GM20000 (cell line): ENCODE measurements around the gene GRAMD1A.
A peak's percentile ranks its signal among the peaks of the same experiment; 100 is the strongest.

ENCODE experiments used
- DNase-seq: peaks from one replicate; pipeline ENCODE4 v3.0.0; 2012; ENCODE audit warnings: low spot score
- TF ChIP-seq, protein P1 (sequence below): IDR thresholded peaks from 2 replicates; pipeline ENCODE4 v1.5.1; 2012; ENCODE audit warnings: mild to moderate bottlenecking, control low read depth; ENCODE audit errors: extremely low read depth, missing control alignments

GRAMD1A gene

DNA sequence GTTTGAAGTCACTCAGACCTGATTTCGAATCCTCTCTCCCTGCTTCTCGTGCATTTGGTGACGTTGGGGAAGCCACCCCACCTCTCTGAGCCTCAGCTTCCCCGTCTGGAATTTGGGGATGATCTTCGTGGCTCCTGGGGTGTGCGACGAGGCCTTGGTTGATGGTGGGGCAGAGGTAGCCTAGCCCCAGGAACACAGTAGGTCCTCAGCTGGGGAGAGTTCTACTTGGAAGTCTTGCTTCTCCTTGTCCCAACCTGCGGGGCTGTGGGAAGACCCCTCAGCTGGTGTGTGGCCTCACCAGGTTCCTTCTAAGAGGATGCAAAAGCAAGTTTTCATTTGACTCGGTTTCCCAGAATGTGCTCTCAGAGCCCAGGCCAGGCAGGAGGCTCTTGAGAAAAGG is 54.5 kb downstream of the GRAMD1A start:
- DNase-seq, result no peak
- TF ChIP-seq, protein P1, sequence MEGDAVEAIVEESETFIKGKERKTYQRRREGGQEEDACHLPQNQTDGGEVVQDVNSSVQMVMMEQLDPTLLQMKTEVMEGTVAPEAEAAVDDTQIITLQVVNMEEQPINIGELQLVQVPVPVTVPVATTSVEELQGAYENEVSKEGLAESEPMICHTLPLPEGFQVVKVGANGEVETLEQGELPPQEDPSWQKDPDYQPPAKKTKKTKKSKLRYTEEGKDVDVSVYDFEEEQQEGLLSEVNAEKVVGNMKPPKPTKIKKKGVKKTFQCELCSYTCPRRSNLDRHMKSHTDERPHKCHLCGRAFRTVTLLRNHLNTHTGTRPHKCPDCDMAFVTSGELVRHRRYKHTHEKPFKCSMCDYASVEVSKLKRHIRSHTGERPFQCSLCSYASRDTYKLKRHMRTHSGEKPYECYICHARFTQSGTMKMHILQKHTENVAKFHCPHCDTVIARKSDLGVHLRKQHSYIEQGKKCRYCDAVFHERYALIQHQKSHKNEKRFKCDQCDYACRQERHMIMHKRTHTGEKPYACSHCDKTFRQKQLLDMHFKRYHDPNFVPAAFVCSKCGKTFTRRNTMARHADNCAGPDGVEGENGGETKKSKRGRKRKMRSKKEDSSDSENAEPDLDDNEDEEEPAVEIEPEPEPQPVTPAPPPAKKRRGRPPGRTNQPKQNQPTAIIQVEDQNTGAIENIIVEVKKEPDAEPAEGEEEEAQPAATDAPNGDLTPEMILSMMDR, result no peak

DNA sequence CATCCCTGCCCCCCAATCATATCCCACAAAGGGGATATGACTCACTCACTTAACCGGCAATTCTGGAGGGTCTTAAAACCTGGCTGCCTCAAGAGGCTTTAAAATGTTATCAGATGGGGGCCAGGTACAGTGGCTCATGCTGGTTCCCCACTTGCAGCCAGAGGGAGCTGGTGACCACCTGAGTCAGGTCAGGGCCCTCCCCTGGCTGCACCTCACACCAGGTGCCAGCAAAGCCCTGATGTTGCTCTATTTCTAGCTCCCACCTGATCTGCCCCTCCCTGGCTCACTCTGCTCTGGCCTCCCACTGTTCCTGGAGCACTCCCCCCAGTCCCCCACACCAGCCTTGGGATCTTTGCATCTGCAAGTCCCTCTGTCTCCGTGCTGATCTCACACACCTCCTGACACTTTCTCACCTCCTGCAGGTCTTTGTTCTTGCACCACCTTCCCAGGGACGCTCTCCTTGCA is 55.6 kb downstream of the GRAMD1A start:
- TF ChIP-seq, protein P1, result peak; percentile 10
- DNase-seq, result no peak

DNA sequence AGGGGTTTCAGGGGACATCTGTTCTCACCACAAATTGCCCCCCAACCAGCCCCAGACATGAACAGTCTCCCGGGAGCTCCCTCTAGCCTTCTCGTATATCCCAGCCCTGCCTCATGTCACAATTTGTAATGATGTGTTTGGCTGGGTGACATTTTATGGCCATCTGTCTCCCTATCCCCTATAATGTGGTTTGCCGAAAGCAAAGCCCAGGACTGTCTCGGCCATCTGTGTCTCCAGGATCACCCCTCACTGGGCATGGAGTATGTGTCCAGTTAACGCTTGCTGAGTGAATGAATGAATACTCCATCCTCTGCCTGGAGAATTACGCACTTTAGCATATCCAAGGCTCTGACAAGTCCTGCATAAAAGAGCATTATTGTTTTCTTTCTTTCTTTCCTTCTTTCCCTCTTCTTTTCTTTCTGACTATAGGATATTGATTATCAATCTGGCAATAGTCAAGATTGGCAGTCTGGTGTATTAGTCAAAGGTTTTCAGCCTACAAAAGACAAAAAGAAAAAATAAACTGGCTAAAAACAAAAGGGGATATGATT is 56.5 kb downstream of the GRAMD1A start:
- DNase-seq, result no peak
- TF ChIP-seq, protein P1, result no peak

DNA sequence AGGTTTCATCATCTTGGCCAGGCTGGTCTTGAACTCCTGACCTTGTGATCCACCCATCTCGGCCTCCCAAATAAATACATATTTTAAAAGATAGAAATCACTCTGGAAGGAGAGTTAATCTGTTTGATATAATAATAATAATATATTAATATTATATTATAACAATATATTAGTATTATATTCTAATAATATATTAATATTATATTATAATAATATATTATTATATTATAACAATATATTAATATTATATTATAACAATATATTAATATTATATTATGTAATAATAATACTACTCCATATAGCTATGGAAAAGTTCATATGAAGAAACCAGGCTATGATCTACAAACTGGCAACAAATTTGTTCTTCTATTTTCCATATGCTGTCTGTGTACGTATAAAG is 58.2 kb downstream of the GRAMD1A start:
- TF ChIP-seq, protein P1, result no peak
- no peak for DNase-seq

DNA sequence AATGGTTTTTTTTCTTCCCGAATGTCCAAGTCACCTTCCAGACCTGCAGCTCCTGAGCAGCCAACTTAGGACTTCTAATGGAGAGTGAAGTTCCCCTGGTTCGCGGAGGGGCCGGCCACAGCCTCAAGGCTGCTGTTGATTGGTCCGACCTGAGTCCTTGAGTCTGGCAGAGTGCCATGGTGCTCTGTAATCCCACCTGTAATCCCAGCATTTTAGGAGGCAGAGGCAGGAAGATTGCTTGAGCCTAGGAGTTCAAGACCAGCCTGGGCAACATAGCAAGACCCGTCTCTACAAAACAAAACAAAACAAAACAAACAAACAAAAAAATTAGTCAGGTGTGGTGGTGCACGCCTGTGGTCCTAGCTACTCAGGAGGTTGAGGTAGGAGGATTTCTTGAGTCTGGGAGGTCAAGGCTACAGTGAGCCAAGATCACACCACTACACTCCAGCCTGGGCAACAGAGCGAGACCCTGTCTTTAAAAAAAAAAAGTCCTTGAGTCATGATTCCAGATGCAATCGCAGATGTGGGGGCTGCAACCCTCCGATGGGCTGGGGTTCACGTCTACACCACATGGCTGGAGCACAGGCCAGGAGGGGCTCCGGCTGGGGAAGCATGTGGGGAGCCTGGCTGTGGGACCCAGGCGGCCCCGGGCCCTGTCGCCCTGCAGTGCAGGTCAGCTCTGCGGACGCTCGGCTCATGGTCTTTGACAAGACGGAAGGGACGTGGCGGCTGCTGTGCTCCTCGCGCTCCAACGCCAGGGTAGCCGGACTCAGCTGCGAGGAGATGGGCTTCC is 59.1 kb downstream of the GRAMD1A start:
- TF ChIP-seq, protein P1, result no peak
- no peak for DNase-seq

DNA sequence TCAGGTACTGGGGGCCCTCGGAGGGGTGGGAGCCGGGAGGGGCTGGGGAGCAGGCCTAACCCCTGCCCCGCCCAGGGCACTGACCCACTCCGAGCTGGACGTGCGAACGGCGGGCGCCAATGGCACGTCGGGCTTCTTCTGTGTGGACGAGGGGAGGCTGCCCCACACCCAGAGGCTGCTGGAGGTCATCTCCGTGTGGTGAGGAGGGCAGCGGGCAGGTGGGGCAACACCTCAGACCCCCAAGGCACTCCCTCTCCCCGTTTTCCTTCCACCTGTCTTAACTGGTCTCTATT is 59.6 kb downstream of the GRAMD1A start:
- DNase-seq, result no peak
- TF ChIP-seq, protein P1, result no peak

DNA sequence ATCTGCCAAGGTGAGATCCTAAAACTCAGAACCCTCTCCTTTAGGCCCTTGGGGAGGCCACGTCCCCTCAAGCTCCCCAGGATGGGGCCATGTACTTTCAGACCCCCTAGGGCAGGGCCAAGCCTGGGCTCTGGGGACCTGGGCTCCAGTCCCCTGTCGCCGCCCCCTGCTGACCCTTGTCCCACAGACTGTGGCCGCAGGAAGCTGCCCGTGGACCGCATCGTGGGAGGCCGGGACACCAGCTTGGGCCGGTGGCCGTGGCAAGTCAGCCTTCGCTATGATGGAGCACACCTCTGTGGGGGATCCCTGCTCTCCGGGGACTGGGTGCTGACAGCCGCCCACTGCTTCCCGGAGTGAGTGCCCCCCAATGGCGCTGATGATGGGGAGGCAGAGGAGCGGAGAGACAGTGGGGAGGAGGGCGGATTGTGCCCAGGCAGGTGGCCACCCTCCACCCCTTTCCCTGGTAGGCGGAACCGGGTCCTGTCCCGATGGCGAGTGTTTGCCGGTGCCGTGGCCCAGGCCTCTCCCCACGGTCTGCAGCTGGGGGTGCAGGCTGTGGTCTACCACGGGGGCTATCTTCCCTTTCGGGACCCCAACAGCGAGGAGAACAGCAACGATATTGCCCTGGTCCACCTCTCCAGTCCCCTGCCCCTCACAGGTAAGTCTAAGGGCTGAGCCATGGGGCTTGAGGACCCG is 60.2 kb downstream of the GRAMD1A start:
- TF ChIP-seq, protein P1, result no peak
- DNase-seq, result no peak
